GM18868 (cell line): Measurements from ENCODE around the gene SLC7A5.
"Not testable (repeated sequence)": the region's sequence is repeated elsewhere in the genome, so short reads cannot be mapped to it uniquely, and the experiment has no call there.

ENCODE experiments used
- ATAC-seq: cut with Tn5 transposase; IDR thresholded peaks from one replicate; pipeline ENCODE4 v1.9.1; 2021; ENCODE audit warnings: mild to moderate bottlenecking, moderate library complexity; ENCODE audit not compliant: unreplicated experiment

Gene SLC7A5

GRCh38 chr16:87889762-87890161 lies 20.5 kb upstream of the SLC7A5 start:
- ATAC-seq = not testable (repeated sequence)

GRCh38 chr16:87888346-87888745 lies 19.0 kb upstream of the SLC7A5 start:
- ATAC-seq = not testable (repeated sequence)

GRCh38 chr16:87887931-87888330 lies 18.6 kb upstream of the SLC7A5 start:
- ATAC-seq = not testable (repeated sequence)

GRCh38 chr16:87885371-87885967 lies 16.2 kb upstream of the SLC7A5 start:
- ATAC-seq = not testable (repeated sequence)

GRCh38 chr16:87882436-87883019 lies 13.2 kb upstream of the SLC7A5 start:
- no peak for ATAC-seq

- no peak for ATAC-seq
Measured at GRCh38 chr16:87881324-87882200, 12.3 kb upstream of the SLC7A5 start.

GRCh38 chr16:87880117-87880696 lies 10.9 kb upstream of the SLC7A5 start:
- ATAC-seq = no peak

- not testable (repeated sequence) for ATAC-seq
Measured at GRCh38 chr16:87879411-87880013, 10.2 kb upstream of the SLC7A5 start.

- no peak for ATAC-seq
Measured at GRCh38 chr16:87878704-87879103, 9.4 kb upstream of the SLC7A5 start.

- no peak for ATAC-seq
Measured at GRCh38 chr16:87877942-87878507, 8.7 kb upstream of the SLC7A5 start.

GRCh38 chr16:87874639-87875427 lies 5.5 kb upstream of the SLC7A5 start:
- no peak for ATAC-seq

- not testable (repeated sequence) for ATAC-seq
Measured at GRCh38 chr16:87870418-87871291, 1.3 kb upstream of the SLC7A5 start.

- ATAC-seq = not testable (repeated sequence)
Measured at GRCh38 chr16:87869879-87870417, 641 bp upstream of the SLC7A5 start.

- ATAC-seq = not testable (repeated sequence)
Measured at GRCh38 chr16:87868254-87869029, 865 bp downstream of the SLC7A5 start.

GRCh38 chr16:87865902-87866555 lies 3.3 kb downstream of the SLC7A5 start:
- ATAC-seq = not testable (repeated sequence)

- no peak for ATAC-seq
Measured at GRCh38 chr16:87864331-87864989, 4.8 kb downstream of the SLC7A5 start.

GRCh38 chr16:87863327-87863635 lies 6.0 kb downstream of the SLC7A5 start:
- not testable (repeated sequence) for ATAC-seq
